GM12891 (cell line): ENCODE data around the gene FOSB.

Source experiments
- PAX5 ChIP-seq: IDR thresholded peaks from 2 replicates; pipeline ENCODE4 v1.6.1; 2011; ENCODE audit warnings: low read length, moderate library complexity, mild to moderate bottlenecking; ENCODE audit not compliant: insufficient read depth, severe bottlenecking
- POLR2A ChIP-seq: IDR thresholded peaks from 2 replicates; pipeline ENCODE4 v1.6.1; 2011; ENCODE audit warnings: low read depth, low read length, control low read depth
- POLR2AphosphoS5 ChIP-seq: IDR thresholded peaks from 2 replicates; pipeline ENCODE4 v1.6.1; 2011; ENCODE audit warnings: low read depth, low read length, control low read depth
- SPI1 ChIP-seq: IDR thresholded peaks from 2 replicates; pipeline ENCODE4 v1.6.1; 2011; ENCODE audit warnings: low read depth, low read length, control low read depth

GRCh38 chr19:45464852-45465441, 2.8 kb upstream of the FOSB start:
- TF ChIP-seq SPI1 (no peak), PAX5 (no peak), POLR2A (no peak), POLR2AphosphoS5 (no peak)
